ENCODE data around the gene PRKCE.

- TF ChIP-seq CTCF (conservative IDR thresholded peaks at IDR 0.05; ENCODE audit: low read depth in 2 of 2) (no peak), POLR2AphosphoS5 (IDR thresholded peaks at IDR 0.05; ENCODE audit: low read depth) (no peak), EZH2 (IDR thresholded peaks at IDR 0.05; ENCODE audit: low read depth, unreplicated experiment) (no peak), REST (IDR thresholded peaks at IDR 0.05; ENCODE audit: unreplicated experiment) (no peak), ZNF331 (CRISPR knock-in tag; IDR thresholded peaks at IDR 0.05; ENCODE audit: low read depth) (no peak), CREB1 (CRISPR knock-in tag; IDR thresholded peaks at IDR 0.05; ENCODE audit: low read depth) (no peak), NANOG (IDR thresholded peaks at IDR 0.05; ENCODE audit: borderline replicate concordance) (no peak), EZH2phosphoT487 (IDR thresholded peaks at IDR 0.05; ENCODE audit: unreplicated experiment) (no peak), JUNB (IDR thresholded peaks at IDR 0.05; ENCODE audit: unreplicated experiment) (no peak), STAT1 (IDR thresholded peaks at IDR 0.05; ENCODE audit: unreplicated experiment) (no peak), ZNF114 (CRISPR knock-in tag; IDR thresholded peaks at IDR 0.05) (no peak), ZNF462 (CRISPR knock-in tag; IDR thresholded peaks at IDR 0.05) (no peak)
- TF ChIP-seq, protein P1, sequence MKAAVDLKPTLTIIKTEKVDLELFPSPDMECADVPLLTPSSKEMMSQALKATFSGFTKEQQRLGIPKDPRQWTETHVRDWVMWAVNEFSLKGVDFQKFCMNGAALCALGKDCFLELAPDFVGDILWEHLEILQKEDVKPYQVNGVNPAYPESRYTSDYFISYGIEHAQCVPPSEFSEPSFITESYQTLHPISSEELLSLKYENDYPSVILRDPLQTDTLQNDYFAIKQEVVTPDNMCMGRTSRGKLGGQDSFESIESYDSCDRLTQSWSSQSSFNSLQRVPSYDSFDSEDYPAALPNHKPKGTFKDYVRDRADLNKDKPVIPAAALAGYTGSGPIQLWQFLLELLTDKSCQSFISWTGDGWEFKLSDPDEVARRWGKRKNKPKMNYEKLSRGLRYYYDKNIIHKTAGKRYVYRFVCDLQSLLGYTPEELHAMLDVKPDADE (IDR thresholded peaks at IDR 0.05), result no peak
Measured at GRCh38 chr2:45674035-45674816, 22.8 kb downstream of the PRKCE start.
